ENCODE results near the gene OSBP2.
"Not testable (repeated sequence)": the region's sequence is repeated elsewhere in the genome, so short reads cannot be mapped to it uniquely, and the experiment has no call there.

Gene OSBP2

DNA sequence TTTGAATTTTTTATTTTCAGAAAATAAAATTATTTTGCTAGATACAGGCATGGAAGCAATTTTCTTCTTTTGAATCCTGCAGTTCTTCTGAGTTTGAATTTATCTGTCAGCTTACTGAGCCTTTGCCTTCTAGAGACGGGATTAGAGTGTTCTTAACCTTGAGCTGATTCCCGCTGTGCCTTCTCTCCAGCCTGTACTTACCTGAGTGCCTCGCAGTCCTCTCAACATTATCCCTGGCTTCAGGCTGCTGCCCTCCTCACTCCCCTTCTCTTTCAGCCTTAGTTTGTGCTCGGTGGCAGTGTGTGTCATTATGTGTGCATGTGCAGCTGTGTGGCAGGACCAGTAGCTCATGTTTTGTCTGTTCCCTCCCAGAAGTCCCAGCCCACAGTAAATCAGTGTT, 24.3 kb downstream of the OSBP2 start:
- no peak for DNase-seq (ENCODE audit: low spot score)

DNA sequence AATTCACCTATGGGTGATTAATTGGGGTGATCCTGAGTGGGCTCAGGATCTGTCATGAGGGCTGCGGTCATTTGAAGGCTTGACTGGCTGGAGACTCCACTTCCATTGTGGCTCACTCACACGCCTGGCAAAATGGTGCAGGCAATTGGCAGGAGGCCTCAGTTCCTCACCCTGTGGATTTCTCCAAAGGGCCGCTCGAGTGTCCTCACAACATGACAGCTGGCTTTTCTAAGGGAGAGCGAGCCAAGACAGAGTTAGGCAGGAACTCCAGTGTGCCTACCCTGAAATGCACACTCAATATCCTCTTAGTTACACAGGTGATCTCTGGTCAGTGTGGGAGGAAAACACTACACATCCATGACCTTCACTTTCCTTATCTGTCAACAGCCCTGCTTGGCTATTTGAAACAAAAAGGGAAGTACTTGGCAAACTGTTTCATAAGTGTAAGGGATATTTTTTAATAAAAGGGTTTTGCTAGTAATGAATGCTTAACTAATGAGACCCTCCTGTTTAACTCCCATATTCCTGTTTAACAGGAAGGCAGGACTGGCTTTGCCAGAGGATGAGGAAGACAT, 25.7 kb downstream of the OSBP2 start:
- no peak for DNase-seq (ENCODE audit: low spot score)

DNA sequence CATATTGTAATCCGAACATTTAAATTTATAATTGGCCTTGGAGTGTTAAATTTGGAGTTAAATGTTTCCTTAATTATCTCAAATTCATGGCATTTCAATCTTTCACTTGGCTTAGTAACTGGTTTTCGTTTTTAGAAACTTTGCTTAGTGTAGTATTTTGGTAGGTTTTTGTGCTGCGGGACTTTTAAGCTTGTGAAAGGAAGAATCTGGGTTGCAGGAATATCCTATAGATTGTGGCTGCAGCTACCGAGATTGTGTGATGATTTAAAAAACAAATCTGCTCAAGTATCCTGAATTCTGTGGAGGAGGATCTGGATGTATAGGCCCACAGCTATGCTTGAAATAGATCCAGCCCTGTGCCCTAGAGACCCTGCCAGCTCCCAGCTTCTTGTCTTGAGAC, 27.1 kb downstream of the OSBP2 start:
- DNase-seq (ENCODE audit: low spot score): no peak

DNA sequence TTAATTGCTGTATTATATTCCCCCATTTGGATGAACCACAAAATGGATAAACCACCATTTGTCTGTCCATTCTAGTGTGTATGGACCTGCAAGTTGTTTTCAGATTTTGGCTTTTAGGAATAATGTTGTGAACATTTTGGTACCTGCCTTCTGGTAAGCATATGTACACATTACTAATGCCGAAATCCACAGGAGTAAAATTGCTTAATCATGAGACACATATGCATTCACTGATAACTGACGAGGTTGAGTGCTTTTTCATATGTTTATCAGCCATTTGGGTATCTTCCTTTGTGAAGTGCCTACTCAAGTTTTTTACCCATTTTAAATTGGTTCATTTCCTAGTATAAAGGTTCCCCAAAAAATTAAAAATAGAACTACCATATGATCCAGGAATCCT, 34.2 kb downstream of the OSBP2 start:
- no peak for DNase-seq (ENCODE audit: low spot score)

DNA sequence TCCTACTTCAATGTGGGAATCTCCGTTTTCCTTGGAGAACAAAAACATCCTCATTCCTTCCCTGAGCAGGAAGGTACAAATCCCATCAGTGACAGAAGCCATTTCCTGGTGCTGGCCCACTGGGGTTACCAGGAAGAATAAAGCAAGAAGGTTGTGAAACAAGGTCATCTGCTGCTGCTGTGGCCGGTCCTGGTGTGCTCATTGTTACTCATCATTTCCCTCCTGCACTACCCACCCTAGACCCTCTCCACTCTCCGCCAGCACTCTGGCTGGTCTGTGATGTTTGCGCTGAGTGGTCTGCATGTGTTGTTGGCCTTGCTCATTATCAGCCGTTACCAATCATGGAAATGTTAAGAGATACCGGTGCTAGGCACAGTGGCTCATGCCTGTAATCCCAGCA, 37.0 kb downstream of the OSBP2 start:
- DNase-seq (ENCODE audit: low spot score): no peak

DNA sequence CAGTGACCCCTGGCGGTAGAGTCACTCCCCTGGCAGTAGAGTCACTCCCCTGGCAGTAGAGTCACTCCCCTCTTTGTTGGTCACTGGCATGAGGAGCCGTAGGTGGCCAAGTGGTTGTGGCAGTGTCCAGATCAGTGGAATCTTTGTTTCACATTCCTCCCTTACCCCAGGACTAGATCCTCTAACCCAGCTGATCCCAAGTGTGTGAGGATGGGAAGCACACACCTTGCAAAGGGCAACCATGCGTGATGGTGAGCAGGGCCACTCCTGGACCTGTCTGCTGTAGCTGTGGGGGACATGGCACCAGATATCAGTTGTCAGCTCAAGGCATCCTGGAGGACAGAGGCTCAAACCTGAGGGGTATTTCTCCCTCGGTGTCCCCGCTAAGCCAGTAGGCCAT, 37.8 kb downstream of the OSBP2 start:
- no peak for DNase-seq (ENCODE audit: low spot score)

DNA sequence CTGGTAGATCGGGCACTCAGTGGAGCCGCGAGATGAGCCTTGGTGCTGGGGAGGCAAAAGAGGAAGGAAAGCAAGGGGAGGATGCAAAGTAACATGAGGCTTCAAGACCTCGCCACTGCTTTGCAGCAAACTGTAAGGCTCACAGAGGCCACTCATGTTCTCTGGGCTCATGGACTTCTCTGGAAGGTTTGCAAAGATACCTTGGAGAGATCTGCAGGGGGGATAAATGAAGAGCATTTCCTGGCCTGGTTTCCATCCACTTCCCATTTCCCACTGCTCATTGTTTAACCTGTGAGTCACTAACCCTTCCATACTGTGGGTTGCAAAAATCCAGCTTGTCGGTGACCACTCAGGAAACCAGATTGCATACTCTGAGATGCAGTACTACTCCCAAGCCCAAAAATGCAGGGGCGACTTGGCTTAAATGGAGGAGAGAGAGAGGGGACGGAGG, 38.5 kb downstream of the OSBP2 start:
- DNase-seq (ENCODE audit: low spot score): peak; percentile 22

DNA sequence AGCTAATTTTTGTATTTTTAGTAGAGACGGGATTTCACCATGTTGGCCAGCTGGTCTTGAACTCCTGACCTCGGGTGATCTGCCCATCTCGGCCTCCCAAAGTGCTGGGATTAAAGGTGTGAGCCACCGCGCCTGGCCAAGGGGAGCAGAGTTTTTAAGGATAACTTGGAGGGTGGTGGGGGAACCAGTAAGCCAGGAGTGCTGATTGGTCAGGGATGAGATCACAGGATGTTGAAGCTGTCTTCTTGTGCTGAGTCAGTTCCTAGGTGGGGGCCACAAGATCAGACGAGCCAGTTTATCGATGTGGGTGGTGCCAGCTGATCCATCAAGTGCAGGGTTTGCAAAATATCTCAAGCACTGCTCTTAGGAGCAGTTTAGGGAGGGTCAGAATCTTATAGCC, 45.3 kb downstream of the OSBP2 start:
- DNase-seq (ENCODE audit: low spot score): not testable (repeated sequence)

DNA sequence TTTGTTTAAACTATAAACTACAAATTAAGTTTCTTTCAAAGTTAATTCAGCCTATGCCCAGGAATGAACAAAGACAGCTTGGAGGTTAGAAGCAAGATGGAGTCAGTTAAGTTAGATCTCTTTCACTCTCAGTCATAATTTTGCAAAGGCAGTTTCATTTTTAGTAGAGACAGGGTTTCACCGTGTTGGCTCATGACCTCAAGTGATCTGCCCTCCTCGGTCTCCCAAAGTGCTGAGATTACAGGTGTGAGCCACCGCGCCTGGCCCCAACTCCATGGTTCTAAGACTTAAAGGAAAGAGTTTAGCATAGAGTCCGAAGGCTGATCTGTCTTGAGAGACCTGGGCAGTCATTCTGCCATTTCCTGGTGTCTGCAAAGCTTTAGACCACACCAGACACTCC, 45.8 kb downstream of the OSBP2 start:
- not testable (repeated sequence) for DNase-seq (ENCODE audit: low spot score)

DNA sequence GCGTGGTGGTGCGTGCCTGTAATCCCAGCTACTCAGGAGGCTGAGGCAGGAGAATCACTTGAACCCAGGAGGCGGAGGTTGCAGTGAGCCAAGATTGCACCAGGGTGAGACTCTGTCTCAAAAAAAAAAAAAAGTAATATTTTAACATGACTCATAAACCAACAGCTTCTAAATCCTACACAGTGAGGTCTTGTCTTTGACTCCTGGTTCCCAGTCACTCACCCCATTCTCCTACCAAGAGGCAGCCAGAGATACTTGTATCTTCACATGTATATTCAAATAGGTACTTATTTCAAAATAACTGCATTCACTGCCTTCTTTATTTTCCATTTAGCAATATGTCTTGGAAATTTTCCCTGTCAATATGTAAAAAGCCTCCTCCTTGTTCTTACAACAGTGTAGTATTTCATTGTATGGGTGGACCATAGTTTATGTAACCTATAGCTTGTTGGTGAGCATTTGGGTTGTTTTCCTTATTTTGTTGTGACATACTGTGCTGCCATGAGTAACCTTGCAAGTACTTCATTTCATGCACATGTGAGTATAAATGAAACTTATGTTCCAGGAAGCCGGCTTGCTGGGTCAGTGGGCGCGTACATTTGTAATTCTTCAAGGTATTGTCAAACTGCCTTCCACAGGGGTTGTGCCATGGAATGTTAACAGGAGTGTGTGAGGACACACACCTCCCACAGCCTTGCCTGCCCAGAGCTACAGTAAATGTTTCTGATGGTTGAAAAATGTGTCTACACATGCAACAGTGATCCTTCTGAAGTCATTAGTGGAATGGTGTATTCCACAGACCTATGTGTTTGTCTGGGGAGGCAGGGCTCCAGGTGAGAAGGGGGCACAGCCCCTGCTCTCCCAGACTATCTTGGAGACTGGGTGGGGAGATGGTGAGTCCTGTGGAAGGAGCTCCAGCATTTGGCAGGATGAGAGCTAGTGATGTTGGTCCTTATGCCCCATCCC, 47.9 kb downstream of the OSBP2 start:
- DNase-seq (ENCODE audit: low spot score): no peak

DNA sequence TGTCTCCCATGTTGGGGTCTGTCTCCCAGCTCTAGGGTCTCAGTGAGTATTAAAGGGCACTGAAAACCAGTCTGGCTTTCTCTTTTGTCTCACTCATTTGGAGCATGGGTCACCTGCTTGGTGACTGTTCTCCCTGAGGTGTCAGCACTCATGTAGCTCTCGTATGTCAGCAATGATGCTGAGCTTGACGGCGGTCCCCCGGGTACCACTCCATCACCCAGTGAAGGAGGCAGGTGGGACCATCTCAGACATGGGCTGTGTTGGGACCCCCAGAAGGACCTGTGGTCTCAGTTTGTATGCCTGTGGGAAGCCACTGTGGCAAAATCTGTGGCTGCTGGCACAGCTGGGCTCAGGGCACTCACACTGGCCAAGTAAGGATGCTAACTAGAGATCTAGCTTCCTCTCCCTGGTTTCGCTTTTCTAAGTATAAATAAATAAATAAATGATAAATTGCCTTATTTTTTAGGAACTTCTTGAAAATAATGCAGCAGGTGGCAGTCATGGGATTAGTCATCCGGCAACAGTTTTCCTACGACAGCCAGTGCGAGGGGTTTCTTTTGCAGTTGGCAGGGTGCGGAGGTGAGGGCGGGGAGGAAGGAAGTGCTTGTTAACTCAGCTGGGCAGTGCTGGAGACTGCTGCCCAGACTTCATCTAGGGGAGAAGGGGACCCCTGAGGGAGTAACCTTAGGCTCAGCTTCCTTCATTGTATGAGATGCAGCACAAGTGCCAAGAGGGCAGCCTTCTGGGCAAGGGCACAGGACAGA, 48.8 kb downstream of the OSBP2 start:
- DNase-seq (ENCODE audit: low spot score): no peak

DNA sequence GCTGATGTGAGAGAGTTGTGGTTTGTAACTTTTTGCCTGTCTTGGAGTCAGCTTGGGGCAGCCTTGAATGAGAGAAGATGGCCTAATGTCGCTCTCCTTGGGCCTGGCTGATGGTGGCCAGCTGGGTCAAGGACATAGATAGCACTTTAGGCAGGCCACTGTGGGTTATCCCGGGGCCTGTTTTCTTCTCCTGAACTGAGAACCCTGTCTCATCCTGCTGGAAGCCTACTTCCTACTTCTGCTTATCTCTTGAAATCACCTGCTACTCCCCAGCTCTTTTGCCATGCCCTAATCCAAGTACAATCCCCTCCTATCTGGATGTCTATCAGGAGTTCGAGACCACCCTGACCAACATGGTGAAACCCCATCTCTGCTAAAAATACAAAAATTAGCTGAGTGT, 49.5 kb downstream of the OSBP2 start:
- no peak for DNase-seq (ENCODE audit: low spot score)

DNA sequence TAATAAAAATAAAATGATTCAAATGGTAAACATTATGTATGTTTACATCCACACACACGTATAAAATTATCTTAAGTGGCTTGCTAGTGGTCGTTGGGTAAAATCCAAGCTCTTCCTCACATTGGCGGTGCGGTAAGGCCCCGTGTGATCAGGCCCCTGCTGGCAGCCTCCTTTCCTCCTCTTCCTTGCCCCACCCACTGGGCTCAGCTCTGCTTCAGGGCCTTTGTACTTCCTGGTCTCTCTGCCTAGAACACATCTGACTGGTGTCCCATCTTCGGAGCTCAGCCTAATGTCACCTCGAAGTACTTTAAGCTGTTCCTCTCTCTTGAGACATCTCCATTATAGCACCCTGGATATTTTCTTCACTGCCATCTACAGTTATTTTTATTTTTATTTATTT, 52.8 kb downstream of the OSBP2 start:
- no peak for DNase-seq (ENCODE audit: low spot score)

DNA sequence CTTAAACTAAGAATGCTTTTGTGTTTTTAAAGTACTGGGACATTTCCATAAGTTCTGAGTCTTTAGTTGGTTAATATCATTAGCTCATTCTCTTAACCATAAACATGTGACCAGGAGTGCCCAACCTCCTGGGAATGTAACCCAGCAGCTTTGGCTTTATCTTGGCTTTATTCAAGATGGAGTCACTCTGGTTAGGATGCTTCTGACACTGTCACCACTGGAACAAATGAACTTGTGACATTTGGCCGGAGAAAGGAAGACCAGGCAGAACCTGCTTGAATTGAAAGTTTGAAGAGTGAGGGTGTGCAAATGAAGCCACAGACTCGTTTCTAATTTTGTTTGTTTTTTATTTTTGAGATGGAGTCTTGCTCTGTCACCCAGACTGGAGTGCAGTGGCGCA, 54.6 kb downstream of the OSBP2 start:
- DNase-seq (ENCODE audit: low spot score): no peak

DNA sequence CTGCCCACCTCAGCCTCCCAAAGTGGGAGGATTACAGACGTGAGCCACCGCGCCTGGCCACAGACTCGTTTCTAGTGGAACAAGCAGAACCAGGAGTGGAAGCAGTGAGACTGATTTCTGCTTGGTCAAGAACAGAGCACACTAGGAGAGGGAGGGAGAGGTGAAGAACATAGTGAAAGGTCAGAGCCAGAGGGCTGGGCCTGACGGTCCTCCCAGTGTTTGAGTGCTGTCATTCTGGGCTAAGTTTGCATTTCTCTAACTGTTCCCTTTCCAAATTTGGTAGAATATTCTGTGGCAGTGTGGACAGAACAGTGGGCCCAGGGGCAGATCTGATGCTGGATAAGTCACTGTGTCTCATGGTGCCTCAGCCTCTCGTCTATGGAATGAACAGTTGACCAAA, 55.2 kb downstream of the OSBP2 start:
- no peak for DNase-seq (ENCODE audit: low spot score)

DNA sequence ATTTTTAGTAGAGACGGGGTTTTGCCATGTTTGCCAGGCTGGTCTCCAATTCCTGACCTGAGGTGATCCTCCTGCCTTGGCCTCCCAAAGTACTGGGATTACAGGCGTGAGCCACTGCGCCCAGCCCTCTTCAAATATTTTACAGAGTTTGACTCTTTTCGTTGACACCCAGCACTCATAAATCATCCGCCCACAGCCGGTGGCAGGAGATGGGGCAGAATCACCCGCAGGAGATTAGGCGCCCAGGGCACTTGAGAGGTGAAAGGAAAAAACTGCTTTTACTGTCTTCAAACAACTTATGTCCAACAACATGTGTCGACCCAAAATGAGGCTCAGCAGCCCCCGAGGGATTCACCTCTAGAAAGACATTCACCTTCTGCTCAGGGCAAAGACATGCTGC, 56.9 kb downstream of the OSBP2 start:
- no peak for DNase-seq (ENCODE audit: low spot score)

DNA sequence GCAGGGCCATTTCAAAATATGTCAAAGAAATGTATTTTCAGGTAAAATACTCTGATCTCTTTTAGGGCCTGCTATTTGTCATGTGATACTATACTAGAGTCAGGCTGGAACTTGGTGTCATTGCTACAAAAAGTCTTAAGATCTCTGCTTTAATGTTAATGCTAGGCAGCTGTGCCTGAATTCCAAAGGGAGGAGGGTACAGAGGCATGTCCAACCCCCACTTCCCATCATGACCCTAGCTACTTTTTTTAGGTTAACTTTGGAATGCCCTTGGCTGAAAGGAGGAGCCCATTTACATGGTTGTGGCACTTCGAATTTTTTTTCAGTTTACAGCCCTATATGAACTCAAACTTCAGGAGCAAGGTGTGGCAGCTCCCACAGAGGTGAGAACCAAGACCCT, 58.1 kb downstream of the OSBP2 start:
- DNase-seq (ENCODE audit: low spot score): no peak

DNA sequence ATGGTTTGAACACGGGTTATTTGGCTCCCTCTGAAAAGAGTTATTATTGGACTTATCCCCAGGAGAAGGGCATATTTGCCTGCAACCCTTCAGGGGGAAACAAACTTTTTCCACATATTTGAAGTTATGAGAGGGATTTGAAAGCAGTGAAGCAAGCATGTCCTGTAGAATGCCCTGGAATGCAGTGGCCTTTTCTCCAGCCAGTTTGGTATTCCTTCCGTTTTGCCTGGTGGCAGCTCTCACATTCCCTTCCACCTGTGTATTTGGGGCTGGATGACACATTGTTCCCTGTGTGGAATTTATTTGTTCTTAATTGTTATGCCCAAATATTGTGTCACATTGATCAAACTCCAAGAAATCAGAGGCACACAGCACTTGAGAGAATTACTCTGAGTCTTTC, 59.0 kb downstream of the OSBP2 start:
- DNase-seq (ENCODE audit: low spot score): peak; percentile 12

DNA sequence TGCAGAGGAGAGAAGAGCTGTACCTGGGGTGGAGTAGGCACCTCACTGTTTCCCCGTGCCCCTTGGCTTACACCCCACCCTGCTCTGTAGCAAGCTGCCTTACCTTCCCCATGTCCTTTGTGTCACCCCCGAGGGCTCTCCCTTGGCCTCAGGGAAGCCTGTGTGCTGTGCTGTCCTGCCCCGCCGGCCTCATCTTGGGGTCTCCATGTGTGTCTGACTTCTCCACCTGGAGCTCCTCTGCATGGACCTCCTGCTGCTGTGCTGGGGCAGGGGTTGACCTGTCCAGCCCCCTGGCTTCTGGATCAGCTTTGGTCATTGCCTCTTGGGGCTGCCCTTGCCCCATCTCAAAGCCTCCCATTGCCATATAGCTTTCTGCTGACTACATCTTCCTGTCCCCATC, 59.8 kb downstream of the OSBP2 start:
- no peak for DNase-seq (ENCODE audit: low spot score)

DNA sequence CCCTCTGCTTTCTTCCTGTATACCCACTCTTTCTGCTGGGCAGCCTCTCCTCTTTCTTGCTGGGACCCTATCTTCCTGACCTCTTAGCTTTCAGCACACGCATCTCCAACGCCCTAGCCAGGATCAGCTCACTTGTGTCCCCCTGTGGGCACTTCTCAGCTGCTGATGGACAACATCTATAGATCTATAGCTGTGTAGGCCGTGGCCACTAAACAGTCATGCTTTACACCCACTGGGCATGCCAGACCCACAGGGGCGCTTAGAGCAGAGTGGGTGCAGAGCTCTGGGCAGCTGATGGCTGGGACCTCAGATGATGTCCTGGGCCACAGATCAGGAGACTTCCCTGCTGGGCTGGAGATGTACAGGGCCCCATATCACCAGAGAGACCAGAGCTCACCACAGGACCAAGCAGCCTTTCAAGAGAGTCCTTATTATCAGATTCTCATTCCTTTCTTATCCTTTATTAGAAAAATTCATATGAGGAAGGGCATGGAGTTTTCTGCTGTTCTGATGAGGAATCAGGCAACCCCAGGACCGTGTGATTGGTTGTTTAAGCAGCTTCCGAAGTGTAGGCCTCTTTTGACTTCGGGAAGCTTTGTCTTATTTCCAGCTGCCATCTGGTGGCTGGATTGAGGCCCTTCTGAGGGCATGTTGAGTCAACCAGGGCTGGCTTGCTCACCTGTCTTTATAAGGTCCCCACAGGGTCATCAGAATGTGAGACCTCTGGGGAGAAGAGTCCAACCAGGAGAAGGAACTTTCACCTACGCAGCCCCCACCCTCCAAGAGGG, 60.5 kb downstream of the OSBP2 start:
- DNase-seq (ENCODE audit: low spot score): peak; percentile 78

DNA sequence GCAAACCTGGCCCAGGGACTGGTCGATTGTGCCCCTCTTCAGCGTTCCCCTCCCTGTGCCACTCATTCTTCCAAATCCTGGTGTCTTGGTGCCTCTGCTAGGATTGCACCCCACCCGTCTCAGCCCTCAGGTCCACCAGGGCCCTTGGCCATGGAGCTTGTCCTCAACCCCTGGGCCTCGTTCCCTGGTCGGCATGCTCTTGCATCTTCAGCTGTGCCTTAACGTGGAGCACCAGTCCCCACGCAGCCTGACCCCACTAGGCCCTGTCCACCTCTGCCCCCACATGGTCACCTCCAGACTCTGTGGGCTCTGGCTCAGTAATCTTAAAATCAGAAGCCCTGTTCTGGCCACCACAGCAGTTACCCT, 61.1 kb downstream of the OSBP2 start:
- no peak for DNase-seq (ENCODE audit: low spot score)

Data from kidney tubule cell (primary cell).